Left lung (tissue), 10 donors: ENCODE results near the gene FAM107B. TPM values are rescaled to one million over a fixed set of nuclear protein-coding genes. Genes with fewer than 3 reads are reported as not detected.
"Not testable (repeated sequence)": the region's sequence is repeated elsewhere in the genome, so short reads cannot be mapped to it uniquely, and the experiment has no call there.

Experiments
- ATAC-seq: fragments of 200-7000 bp; cut with Tn5 transposase; one replicate; pipeline ENCODE4 v1.9.1; 2020; ENCODE audit warnings: moderate library complexity
- DNase-seq, 4 donors: peaks; one replicate each; pipeline ENCODE4 v3.0.0-alpha.2; 2013 to 2020
- H3K27ac ChIP-seq, 2 donors: fragments of 200-600 bp; sonication (generic) in 1 of 2; one replicate each; pipeline versions ENCODE4 v1.5.0 to v1.8.0; 2020 to 2021
- H3K27me3 ChIP-seq, 2 donors: fragments of 200-600 bp; sonication (generic) in 1 of 2; one replicate each; pipeline versions ENCODE4 v1.5.0 to v1.8.0; 2020 to 2021
- H3K36me3 ChIP-seq, 2 donors: fragments of 200-600 bp; sonication (generic) in 1 of 2; one replicate each; pipeline versions ENCODE4 v1.5.0 to v1.8.0; 2020 to 2021
- H3K4me1 ChIP-seq, 2 donors: fragments of 200-600 bp; one replicate each; pipeline ENCODE4 v1.8.0; 2021
- H3K4me3 ChIP-seq, 2 donors: fragments of 200-600 bp; sonication (generic) in 1 of 2; one replicate each; pipeline versions ENCODE4 v1.5.0 to v1.8.0; 2020 to 2021; ENCODE audit warnings: mild to moderate bottlenecking in 1 of 2
- H3K9me3 ChIP-seq, 2 donors: fragments of 200-600 bp; sonication (generic) in 1 of 2; one replicate each; pipeline versions ENCODE4 v1.5.0 to v1.8.0; 2020 to 2021
- CTCF ChIP-seq, 2 donors: fragments of 200-600 bp; sonication (generic) in 1 of 2; IDR thresholded peaks; one replicate each; pipeline versions ENCODE4 v1.5.0 to v1.8.0; 2021; ENCODE audit warnings: antibody characterized with exemption in 2 of 2
- intact Hi-C, 2 donors: fragments of 100-400 bp; cut with DNase I; formaldehyde crosslinking; loops; one replicate each; pipeline versions ENCODE4 v1.11.2 to v1.14.2; 2022
- polyA plus RNA-seq, 6 donors: library from polyadenylated mRNA; unstranded; fragments of 120-200 nt; gene quantifications; one replicate each; pipeline ENCODE4 v1.2.1, GENCODE V29; 2013; ENCODE audit not compliant: insufficient read length in 6 of 6
- total RNA-seq, 2 donors: library from RNA; stranded (reverse); fragmentation: NEBNext Ultra II Directional; extraction: Animal tissue kit (Norgen Biotek cat#: 25700); gene quantifications; one replicate each; pipeline ENCODE4 v1.2.1, GENCODE V29; 2021
- donor health status: DM: no; HTN: yes; CAD: no.
- donor health status: DM: no; HTN: no; CAD: no.

The FAM107B gene
- total and polyA plus RNA-seq, 8 donors: 66.2 to 93.6 (median 83.0) TPM

- intact Hi-C loops: no loop called here
- no peak overlapping the region for H3K4me3 ChIP-seq
Measured at GRCh38 chr10:14692344-14693076, 82.2 kb downstream of the FAM107B start.

GRCh38 chr10:14691359-14691758, 83.3 kb downstream of the FAM107B start:
- H3K4me1 ChIP-seq: peaks cover 0 to 6% of the 10 kb centered on the region in 2 donors
- no peak overlapping the region for H3K4me3 ChIP-seq
- no peaks in the 10 kb centered on the region for H3K9me3 ChIP-seq
- ATAC-seq (no peak), DNase-seq (no peak)
- no peaks in the 10 kb centered on the region for H3K27me3 ChIP-seq
- no peak overlapping the region for H3K27ac ChIP-seq
- TF ChIP-seq CTCF (IDR thresholded peaks at IDR 0.05): no peak
- intact Hi-C loops: no loop called here
- no peaks in the 10 kb centered on the region for H3K36me3 ChIP-seq

More at GRCh38 chr10:14692344-14693076, 82.2 kb downstream of the FAM107B start:
- Histone ChIP-seq H3K27ac (no peak overlapping the region), H3K27me3 (no peaks in the 10 kb centered on the region), H3K4me1 (peaks cover 0 to 6% of the 10 kb centered on the region in 2 donors), H3K9me3 (no peaks in the 10 kb centered on the region), H3K36me3 (no peaks in the 10 kb centered on the region)
- TF ChIP-seq CTCF (IDR thresholded peaks at IDR 0.05): no peak
- DNase-seq (no peak), ATAC-seq (no peak)

- Histone ChIP-seq H3K4me3 (no peak overlapping the region), H3K27me3 (no peaks in the 10 kb centered on the region), H3K4me1 (peaks cover 0 to 6% of the 10 kb centered on the region in 2 donors), H3K9me3 (no peaks in the 10 kb centered on the region), H3K27ac (peak overlapping the region in 1 of 2 donors; percentile 3), H3K36me3 (no peaks in the 10 kb centered on the region)
- DNase-seq (no peak), ATAC-seq (no peak)
- intact Hi-C loops: no loop called here
- no peak for TF ChIP-seq CTCF (IDR thresholded peaks at IDR 0.05)
Measured at GRCh38 chr10:14688606-14689005, 86.1 kb downstream of the FAM107B start.

GRCh38 chr10:14688189-14688588, 86.5 kb downstream of the FAM107B start:
- H3K36me3 ChIP-seq, H3K9me3 ChIP-seq, ATAC-seq, intact Hi-C loops, H3K4me1 ChIP-seq, H3K27me3 ChIP-seq, H3K4me3 ChIP-seq, DNase-seq: not testable (repeated sequence)
- peak overlapping the region in 1 of 2 donors; percentile 3 for H3K27ac ChIP-seq

GRCh38 chr10:14687340-14687739, 87.4 kb downstream of the FAM107B start:
- no peak for TF ChIP-seq CTCF (IDR thresholded peaks at IDR 0.05)

More at GRCh38 chr10:14687340-14687739, 87.4 kb downstream of the FAM107B start:
- Histone ChIP-seq H3K27ac (no peak overlapping the region), H3K9me3 (no peaks in the 10 kb centered on the region), H3K36me3 (no peaks in the 10 kb centered on the region), H3K27me3 (no peaks in the 10 kb centered on the region), H3K4me1 (peaks cover 0 to 9% of the 10 kb centered on the region in 2 donors), H3K4me3 (no peak overlapping the region)
- peak; percentile 90 for ATAC-seq
- intact Hi-C loops: no loop called here
- no peak for DNase-seq
